SU-DHL-6 (cell line): ENCODE results near the gene MYO1D.

Experiments used
- H2AFZ ChIP-seq: fragments of 200-600 bp; sonication (generic); 2 replicates; pipeline ENCODE4 v1.6.1; 2014; ENCODE audit warnings: low read depth, mild to moderate bottlenecking, moderate library complexity, mixed read lengths, antibody characterized with exemption, low read length; ENCODE audit not compliant: severe bottlenecking
- H3F3A ChIP-seq: fragments of 200-600 bp; shearing (Covaris generic); 2 replicates; pipeline ENCODE4 v1.6.0; 2016; ENCODE audit warnings: antibody characterized with exemption, mild to moderate bottlenecking; ENCODE audit not compliant: insufficient read depth
- H3K27ac ChIP-seq: fragments of 200-600 bp; sonication (generic); 2 replicates; pipeline ENCODE4 v1.5.1; 2016; ENCODE audit warnings: low read depth, mild to moderate bottlenecking, low read length, moderate library complexity, mixed read lengths
- H3K27me3 ChIP-seq: fragments of 200-600 bp; sonication (generic), shearing (Covaris generic); 2 replicates; pipeline ENCODE4 v1.6.0; 2014; ENCODE audit warnings: mild to moderate bottlenecking, low read length
- H3K36me3 ChIP-seq: fragments of 200-600 bp; sonication (generic); 2 replicates; pipeline ENCODE4 v1.6.1; 2014; ENCODE audit warnings: mild to moderate bottlenecking, low read length, mixed read lengths
- H3K4me2 ChIP-seq: fragments of 300-600, 200-600 bp; shearing (Covaris generic), sonication (generic); 2 replicates; pipeline ENCODE4 v1.6.0; 2014; ENCODE audit warnings: low read length, low read depth, mild to moderate bottlenecking; ENCODE audit not compliant: poor library complexity, severe bottlenecking
- H3K4me3 ChIP-seq: fragments of 200-600 bp; sonication (generic); 2 replicates; pipeline ENCODE4 v1.5.1; 2014; ENCODE audit warnings: antibody characterized with exemption, low read length, mild to moderate bottlenecking, mixed read lengths; ENCODE audit not compliant: insufficient read depth, poor library complexity, severe bottlenecking
- H3K79me2 ChIP-seq: fragments of 200-600 bp; sonication (generic); 2 replicates; pipeline ENCODE4 v1.6.1; 2014; ENCODE audit warnings: mild to moderate bottlenecking, low read length, moderate library complexity; ENCODE audit not compliant: insufficient read depth
- H3K9ac ChIP-seq: fragments of 200-600 bp; sonication (generic); 2 replicates; pipeline ENCODE4 v1.7.0; 2014; ENCODE audit warnings: mild to moderate bottlenecking, low read length
- H3K9me2 ChIP-seq: fragments of 200-600 bp; sonication (generic); replicated peaks from 2 replicates; pipeline ENCODE4 v1.6.1; 2014; ENCODE audit warnings: low read length; ENCODE audit not compliant: insufficient read depth
- H3K9me3 ChIP-seq: fragments of 200-600 bp; sonication (generic); 2 replicates; pipeline ENCODE4 v1.6.1; 2014; ENCODE audit warnings: low read length, mixed read lengths; ENCODE audit not compliant: insufficient read depth
- H4K20me1 ChIP-seq: fragments of 200-600 bp; sonication (generic); 2 replicates; pipeline ENCODE4 v1.6.1; 2014; ENCODE audit warnings: low read depth, mild to moderate bottlenecking, antibody characterized with exemption, low read length, moderate library complexity, mixed read lengths
- EZH2phosphoT487 ChIP-seq: fragments of 200-600 bp; sonication (generic), shearing (Covaris generic); conservative IDR thresholded peaks from 2 replicates; pipeline ENCODE4 v1.6.1; 2018; ENCODE audit warnings: mild to moderate bottlenecking, antibody characterized with exemption, low read length, moderate library complexity, mixed read lengths
- TF ChIP-seq, protein P1 (sequence below): fragments of 200-600 bp; sonication (generic); IDR thresholded peaks from one replicate; pipeline ENCODE4 v1.5.1; 2017; ENCODE audit warnings: antibody characterized with exemption, mild to moderate bottlenecking, low read length, moderate library complexity; ENCODE audit not compliant: insufficient read depth, poor library complexity, severe bottlenecking

Gene MYO1D

DNA sequence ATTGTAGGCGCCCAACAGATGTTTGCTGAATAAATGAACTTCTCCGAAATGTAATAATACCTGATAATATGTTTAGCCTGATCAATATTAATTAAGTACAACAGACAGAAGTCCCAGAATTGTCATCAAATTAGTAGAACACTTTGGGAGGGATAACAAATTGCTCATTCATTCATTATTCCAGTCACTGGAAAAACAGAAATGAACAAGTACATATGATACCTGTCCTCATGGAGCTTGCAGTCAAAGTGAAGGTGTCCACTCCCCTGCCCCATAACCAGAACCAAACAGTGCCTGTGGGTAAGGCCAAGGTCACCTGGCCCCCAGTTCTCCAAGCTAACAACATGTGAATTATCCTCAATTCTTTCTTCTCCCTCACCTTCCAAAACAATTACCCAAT lies 42.8 kb downstream of the MYO1D start:
- H3K4me3 ChIP-seq, result no peak overlapping the region
- H3F3A ChIP-seq, result no peaks in the 10 kb centered on the region
- H3K9me2 ChIP-seq, result no peaks in the 10 kb centered on the region
- no peaks in the 10 kb centered on the region for H3K36me3 ChIP-seq
- TF ChIP-seq, protein P1, sequence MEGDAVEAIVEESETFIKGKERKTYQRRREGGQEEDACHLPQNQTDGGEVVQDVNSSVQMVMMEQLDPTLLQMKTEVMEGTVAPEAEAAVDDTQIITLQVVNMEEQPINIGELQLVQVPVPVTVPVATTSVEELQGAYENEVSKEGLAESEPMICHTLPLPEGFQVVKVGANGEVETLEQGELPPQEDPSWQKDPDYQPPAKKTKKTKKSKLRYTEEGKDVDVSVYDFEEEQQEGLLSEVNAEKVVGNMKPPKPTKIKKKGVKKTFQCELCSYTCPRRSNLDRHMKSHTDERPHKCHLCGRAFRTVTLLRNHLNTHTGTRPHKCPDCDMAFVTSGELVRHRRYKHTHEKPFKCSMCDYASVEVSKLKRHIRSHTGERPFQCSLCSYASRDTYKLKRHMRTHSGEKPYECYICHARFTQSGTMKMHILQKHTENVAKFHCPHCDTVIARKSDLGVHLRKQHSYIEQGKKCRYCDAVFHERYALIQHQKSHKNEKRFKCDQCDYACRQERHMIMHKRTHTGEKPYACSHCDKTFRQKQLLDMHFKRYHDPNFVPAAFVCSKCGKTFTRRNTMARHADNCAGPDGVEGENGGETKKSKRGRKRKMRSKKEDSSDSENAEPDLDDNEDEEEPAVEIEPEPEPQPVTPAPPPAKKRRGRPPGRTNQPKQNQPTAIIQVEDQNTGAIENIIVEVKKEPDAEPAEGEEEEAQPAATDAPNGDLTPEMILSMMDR, result no peak
- TF ChIP-seq EZH2phosphoT487, result no peak
- no peak overlapping the region for H3K27ac ChIP-seq
- H2AFZ ChIP-seq, result no peak overlapping the region
- H3K9ac ChIP-seq, result no peak overlapping the region
- no peaks in the 10 kb centered on the region for H4K20me1 ChIP-seq
- H3K27me3 ChIP-seq, result no peaks in the 10 kb centered on the region
- no peaks in the 10 kb centered on the region for H3K79me2 ChIP-seq
- no peaks in the 10 kb centered on the region for H3K9me3 ChIP-seq
- H3K4me2 ChIP-seq, result no peak overlapping the region

DNA sequence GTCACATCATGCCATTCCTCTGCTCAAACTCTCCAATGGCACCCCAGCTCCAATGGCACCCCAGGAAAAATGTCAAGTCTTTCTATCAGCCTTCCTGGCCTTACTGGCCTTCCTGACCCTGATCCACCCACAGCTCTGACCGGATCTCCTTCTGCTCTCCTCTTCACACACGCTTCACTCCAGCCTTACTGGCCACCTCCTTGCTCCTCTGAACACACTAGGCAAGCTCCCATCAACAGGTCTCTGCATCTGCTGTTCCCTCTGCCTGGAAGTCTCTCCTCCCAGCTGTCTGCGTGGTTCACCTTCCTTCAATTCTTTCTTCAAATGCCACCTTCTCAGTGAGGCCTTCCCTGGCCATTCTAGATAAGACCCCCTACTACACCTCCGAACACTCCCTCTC lies 43.4 kb downstream of the MYO1D start:
- Histone ChIP-seq H3K9me2 (no peaks in the 10 kb centered on the region), H3K4me3 (no peak overlapping the region), H3K36me3 (no peaks in the 10 kb centered on the region), H3K79me2 (no peaks in the 10 kb centered on the region), H3K9ac (no peak overlapping the region), H3K27me3 (no peaks in the 10 kb centered on the region), H3K9me3 (no peaks in the 10 kb centered on the region), H3F3A (no peaks in the 10 kb centered on the region), H3K27ac (no peak overlapping the region), H3K4me2 (no peak overlapping the region), H2AFZ (no peak overlapping the region), H4K20me1 (no peaks in the 10 kb centered on the region)
- TF ChIP-seq EZH2phosphoT487, result no peak
- TF ChIP-seq, protein P1, result no peak

GRCh38 chr17:32833076-32833475 lies 43.8 kb downstream of the MYO1D start:
- Histone ChIP-seq H3K4me3 (no peak overlapping the region), H3K79me2 (no peaks in the 10 kb centered on the region), H3K27ac (no peak overlapping the region), H3K9me3 (no peaks in the 10 kb centered on the region), H3K4me2 (no peak overlapping the region), H3K9me2 (no peaks in the 10 kb centered on the region), H3K36me3 (no peaks in the 10 kb centered on the region), H2AFZ (no peak overlapping the region), H3F3A (no peaks in the 10 kb centered on the region), H4K20me1 (no peaks in the 10 kb centered on the region), H3K9ac (no peak overlapping the region), H3K27me3 (no peaks in the 10 kb centered on the region)
- TF ChIP-seq, protein P1, result no peak
- TF ChIP-seq EZH2phosphoT487, result no peak
